ENCODE results near the gene FCAMR. TPM values are rescaled to one million over a fixed set of nuclear protein-coding genes. Genes with fewer than 3 reads are reported as not detected.
A peak's percentile ranks its signal among the peaks of the same experiment; 100 is the strongest.

Gene FCAMR
- total RNA-seq, 1 experiment from 2014 or later = not detected

- DNase-seq (ENCODE audit: low spot score) = peak; percentile 17
Measured at GRCh38 chr1:206960676-206961386, 9.4 kb downstream of the FCAMR start.

- no peak for DNase-seq (ENCODE audit: low spot score)
Measured at GRCh38 chr1:206958144-206958543, 12.1 kb downstream of the FCAMR start.

- no peak for DNase-seq (ENCODE audit: low spot score)
Measured at GRCh38 chr1:206957639-206958038, 12.6 kb downstream of the FCAMR start.

- no peak for DNase-seq (ENCODE audit: low spot score)
Measured at GRCh38 chr1:206955476-206956451, 14.5 kb downstream of the FCAMR start.

- no peak for DNase-seq (ENCODE audit: low spot score)
Measured at GRCh38 chr1:206954459-206955342, 15.6 kb downstream of the FCAMR start.

GRCh38 chr1:206953626-206954025 lies 16.6 kb downstream of the FCAMR start:
- DNase-seq (ENCODE audit: low spot score) = no peak

GRCh38 chr1:206953126-206953525 lies 17.1 kb downstream of the FCAMR start:
- no peak for DNase-seq (ENCODE audit: low spot score)

GRCh38 chr1:206952171-206952570 lies 18.1 kb downstream of the FCAMR start:
- DNase-seq (ENCODE audit: low spot score) = no peak

- DNase-seq (ENCODE audit: low spot score) = no peak
Measured at GRCh38 chr1:206951318-206952100, 18.8 kb downstream of the FCAMR start.

- DNase-seq (ENCODE audit: low spot score) = no peak
Measured at GRCh38 chr1:206949641-206950040, 20.6 kb downstream of the FCAMR start.

- DNase-seq (ENCODE audit: low spot score) = no peak
Measured at GRCh38 chr1:206949208-206949607, 21.1 kb downstream of the FCAMR start.

- DNase-seq (ENCODE audit: low spot score) = no peak
Measured at GRCh38 chr1:206947255-206947654, 23.0 kb downstream of the FCAMR start.

- DNase-seq (ENCODE audit: low spot score) = no peak
Measured at GRCh38 chr1:206946261-206946660, 24.0 kb downstream of the FCAMR start, which contains the start of gene PIGR. Gene PIGR, minus strand, starts transcription at chr1:206946466. Its CDS starts 5,935 bp downstream, at chr1:206940531.

GRCh38 chr1:206945779-206946178 lies 24.5 kb downstream of the FCAMR start:
- DNase-seq (ENCODE audit: low spot score) = no peak

- no peak for DNase-seq (ENCODE audit: low spot score)
Measured at GRCh38 chr1:206944703-206945102, 25.6 kb downstream of the FCAMR start.

- no peak for DNase-seq (ENCODE audit: low spot score)
Measured at GRCh38 chr1:206941766-206942418, 28.4 kb downstream of the FCAMR start.

GRCh38 chr1:206940588-206940936 lies 29.7 kb downstream of the FCAMR start:
- no peak for DNase-seq (ENCODE audit: low spot score)

- DNase-seq (ENCODE audit: low spot score) = no peak
Measured at GRCh38 chr1:206939841-206940587, 30.2 kb downstream of the FCAMR start.

GRCh38 chr1:206939131-206939530 lies 31.1 kb downstream of the FCAMR start:
- no peak for DNase-seq (ENCODE audit: low spot score)

GRCh38 chr1:206937425-206937824 lies 32.8 kb downstream of the FCAMR start:
- DNase-seq (ENCODE audit: low spot score) = no peak

All from H4 (cell line).